Hepatocyte (in vitro differentiated cells): ENCODE data around the gene LMX1B.

ENCODE experiments used
- CTCF ChIP-seq: fragments of 200-600 bp; sonication (generic); IDR thresholded peaks from 2 replicates; pipeline ENCODE4 v1.5.1; 2016; ENCODE audit warnings: antibody characterized with exemption, mild to moderate bottlenecking; ENCODE audit not compliant: poor library complexity
- EZH2 ChIP-seq: fragments of 200-600 bp; sonication (generic); IDR thresholded peaks from 2 replicates; pipeline ENCODE4 v1.6.1; 2016; ENCODE audit warnings: antibody characterized with exemption, mild to moderate bottlenecking, borderline replicate concordance

GRCh38 chr9:126595982-126596381 lies 17.7 kb upstream of the LMX1B start:
- TF ChIP-seq CTCF (no peak), EZH2 (no peak)
